DMS153 treated with DMSO at 0.1 percent for 48 hours (cell line): ENCODE results near the gene AP3B1.

Experiments
- DNase-seq: peaks from one replicate; lab custom pipeline; 2025; ENCODE audit not compliant: unreplicated experiment; lab: John Stamatoyannopoulos, UW

AP3B1 gene

DNA sequence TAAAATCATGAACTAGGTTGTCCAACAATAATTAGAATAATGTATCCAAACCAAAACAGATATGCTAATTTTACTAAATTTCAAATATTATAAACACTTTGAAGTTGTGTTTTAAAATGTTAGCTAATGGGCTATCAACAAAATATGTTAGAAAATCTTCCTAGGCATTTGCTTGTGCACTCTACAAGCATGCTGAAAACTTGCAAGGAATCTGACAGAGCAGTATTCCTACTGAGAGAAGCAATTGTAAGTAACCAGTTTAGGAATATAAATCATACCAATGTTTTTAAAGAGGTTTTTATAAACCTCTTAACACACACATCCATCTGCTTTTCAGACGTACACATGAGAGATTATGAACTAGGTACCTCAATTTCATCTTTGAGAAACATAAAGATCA is 289.9 kb downstream of the AP3B1 start:
- peak; percentile 62 for DNase-seq

DNA sequence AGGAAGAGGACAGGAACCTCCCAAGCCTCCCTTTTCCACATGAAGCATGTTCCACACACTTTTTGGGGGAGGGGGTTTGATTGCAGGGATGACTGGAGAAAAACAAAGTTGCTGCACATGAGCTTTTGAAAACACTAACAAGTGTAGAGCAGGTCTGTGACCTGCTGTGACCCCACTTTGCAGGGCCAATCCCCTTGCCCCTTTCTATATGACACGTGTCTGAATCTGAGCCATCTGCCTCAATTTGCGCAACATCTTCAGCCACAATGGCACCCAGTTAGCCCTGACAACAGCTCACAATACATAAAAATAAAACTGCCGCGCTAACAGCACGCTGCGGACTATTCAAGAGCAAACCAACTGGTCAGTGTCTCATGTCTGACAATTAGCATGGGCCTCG is 290.6 kb downstream of the AP3B1 start:
- DNase-seq = peak; percentile 58

DNA sequence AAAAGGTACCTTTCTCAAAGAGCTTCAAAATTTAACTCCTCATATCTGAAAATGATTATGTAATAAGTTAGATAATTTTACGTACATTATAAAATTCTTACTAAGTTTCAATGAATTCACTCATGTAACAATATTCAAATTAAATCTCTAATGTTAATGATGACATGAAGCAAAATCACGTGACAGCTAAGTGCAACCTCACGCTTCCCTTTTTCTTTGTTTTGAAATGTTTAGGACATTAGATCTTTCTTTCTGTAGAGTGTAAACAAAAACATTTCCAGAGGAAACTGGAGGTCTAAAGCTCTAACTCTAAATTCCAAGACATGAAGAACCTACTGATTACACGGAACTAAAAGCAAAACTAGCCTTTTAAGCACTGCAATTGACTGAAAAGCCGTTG is 291.0 kb downstream of the AP3B1 start:
- no peak for DNase-seq

DNA sequence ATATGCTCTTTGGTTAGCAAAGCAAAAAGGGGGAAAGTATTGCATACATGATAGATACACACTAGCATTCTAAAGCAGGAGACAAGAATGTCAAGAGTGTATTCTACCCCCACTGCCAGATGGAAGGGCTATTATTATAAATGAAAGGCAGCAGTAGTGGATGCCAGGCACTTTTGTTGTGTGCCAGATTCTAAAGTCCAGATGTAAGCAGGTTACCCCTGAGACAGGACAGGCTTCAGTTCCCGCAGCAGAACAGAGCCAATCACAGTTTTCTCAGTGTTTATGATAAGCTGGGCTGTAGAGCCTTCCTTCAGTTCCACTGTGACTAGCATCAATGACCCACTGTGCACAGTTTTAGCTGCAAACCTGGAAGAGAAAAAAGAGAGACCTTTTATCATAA is 291.8 kb downstream of the AP3B1 start:
- peak; percentile 15 for DNase-seq

DNA sequence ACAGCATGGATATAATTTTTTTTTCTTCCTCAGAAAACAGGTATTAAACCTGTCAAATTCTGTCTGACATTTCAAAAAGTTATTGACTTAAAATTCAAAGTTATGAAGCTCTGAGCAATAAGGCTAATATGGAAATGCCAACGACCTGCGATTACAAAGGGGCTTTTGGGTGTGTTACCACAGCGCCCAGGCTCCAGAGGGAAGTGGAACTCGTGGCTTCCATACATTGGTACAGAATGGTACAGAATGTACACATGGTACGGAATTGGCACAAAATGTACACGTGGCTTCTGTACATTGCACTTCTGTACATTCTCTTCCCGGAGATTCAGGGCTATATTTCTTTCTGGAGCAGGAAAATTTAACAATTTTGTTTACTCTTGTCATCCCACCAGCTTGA is 293.3 kb downstream of the AP3B1 start:
- DNase-seq = no peak

DNA sequence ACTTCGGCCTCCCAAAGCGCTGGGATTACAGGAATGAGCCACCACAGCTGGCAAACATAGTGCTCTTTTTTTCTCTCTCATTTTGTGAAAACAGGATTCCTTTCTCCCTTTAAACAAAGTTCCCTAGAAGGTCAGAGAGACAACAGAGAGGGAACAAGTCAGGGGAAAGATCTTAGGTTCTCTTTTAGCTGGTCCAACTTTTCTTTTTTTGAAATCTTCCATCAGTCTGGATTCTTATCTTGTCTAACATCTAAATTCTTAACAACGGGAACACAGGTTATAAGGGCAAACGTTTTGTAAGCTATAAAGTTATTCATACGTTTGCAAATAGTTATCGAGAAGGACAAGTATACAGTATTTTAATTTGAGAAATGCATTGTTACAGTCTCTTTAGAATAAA is 294.3 kb downstream of the AP3B1 start:
- DNase-seq = no peak

DNA sequence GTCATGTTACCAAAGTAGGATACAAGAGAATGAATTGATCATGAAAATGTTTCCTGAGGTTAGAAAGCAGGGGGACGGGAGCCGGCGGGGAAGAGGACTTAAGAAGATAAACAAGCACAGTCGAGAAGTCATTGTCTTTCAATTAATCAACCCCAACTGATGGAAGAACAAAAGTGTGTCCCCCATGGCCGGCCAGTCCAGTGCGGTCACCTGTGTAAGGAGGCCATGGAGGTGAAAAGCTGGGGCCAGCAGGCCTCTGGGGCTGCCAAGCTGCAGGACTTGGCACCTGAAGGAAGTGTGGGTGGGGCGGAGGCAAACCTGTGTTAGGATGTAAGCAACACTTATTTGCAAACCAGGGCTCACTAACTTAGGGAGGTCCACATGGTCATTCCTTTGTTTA is 295.1 kb downstream of the AP3B1 start:
- no peak for DNase-seq

DNA sequence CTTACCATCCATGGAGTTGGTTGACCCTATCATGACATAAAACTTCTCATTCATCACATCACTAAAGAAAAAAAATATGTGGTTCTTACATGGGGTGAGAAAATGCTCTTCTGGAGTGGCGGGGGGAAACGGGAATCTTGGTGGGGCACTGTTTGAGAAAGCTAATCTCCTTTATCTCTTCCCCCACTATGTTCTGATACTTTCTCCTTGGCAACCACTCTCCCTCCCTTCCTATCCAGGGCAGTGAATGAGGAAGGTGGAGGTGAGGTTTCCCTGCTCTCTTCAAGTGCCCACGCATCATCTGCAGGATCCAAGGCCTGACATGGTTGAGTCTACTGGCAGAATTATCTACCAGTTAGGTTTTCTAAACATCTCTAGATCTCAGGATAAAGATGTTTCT is 297.6 kb downstream of the AP3B1 start:
- no peak for DNase-seq

DNA sequence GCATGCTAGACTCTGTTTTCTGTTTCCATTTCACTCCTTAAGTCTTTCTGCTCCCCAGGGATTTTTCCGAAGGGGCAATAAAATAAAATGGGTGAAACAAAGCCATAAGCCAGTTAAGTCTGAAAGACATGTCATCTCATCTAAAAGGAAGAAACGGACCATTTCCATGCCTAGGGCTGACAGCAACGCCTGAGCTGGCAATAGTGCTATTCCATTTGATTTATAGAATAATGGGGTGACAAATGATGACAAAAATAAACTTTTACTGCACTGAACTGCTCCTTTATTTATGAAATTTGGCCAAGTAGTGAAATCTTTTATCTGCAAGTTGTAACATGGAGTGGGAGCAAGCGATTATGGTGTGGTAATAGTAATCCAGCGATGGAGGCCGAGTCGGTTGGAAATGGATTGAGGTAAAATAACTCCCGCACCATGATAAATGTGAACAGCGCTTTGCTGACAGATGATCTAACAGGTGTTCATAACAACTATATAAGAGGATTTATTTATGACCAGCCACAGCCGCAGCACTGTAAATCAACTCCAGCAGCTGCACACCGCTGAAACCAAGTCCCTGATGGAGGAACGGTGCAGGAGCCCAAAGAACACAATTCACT is 298.6 kb downstream of the AP3B1 start:
- no peak for DNase-seq

DNA sequence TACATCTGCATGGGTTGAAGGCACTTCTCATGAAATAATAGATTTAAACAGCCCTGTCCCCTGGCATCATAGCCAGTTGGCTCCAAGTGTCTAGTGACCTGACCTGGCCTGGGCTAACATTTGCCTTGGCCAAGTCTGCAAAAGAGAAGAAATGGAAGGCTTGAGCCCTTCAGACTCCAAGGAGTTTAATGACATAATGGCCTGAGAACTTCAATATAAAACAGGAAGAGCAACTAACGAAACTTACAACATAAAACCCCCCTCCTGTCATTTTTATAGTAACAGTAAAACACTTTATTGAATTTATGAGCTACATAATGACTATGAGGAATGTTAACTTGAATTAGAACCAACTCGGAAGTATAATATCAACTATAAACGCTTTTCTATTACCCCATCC is 299.6 kb downstream of the AP3B1 start:
- peak; percentile 8 for DNase-seq

DNA sequence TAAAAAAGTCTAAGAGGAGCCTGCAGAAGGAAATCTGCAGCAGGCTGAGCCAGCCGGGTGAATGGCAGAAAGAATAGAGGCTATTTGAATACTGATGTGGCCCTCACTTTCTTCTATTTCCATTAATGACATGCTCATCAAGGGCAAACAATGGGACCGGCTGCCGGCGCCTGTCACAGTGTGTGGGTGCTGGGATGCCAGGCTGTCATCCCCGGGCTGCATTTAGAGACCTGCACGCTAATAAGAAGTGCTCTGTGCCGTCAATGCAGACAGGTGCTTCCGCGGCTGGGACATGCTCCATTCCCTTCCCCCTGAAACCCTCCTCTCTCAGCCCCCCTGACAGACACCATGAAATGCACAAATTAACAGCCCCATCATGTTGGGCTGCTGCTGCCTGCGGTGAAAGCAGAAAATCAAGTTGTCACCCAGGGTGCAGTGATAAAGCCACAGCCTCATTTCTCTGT is 300.6 kb downstream of the AP3B1 start:
- DNase-seq = peak; percentile 45

DNA sequence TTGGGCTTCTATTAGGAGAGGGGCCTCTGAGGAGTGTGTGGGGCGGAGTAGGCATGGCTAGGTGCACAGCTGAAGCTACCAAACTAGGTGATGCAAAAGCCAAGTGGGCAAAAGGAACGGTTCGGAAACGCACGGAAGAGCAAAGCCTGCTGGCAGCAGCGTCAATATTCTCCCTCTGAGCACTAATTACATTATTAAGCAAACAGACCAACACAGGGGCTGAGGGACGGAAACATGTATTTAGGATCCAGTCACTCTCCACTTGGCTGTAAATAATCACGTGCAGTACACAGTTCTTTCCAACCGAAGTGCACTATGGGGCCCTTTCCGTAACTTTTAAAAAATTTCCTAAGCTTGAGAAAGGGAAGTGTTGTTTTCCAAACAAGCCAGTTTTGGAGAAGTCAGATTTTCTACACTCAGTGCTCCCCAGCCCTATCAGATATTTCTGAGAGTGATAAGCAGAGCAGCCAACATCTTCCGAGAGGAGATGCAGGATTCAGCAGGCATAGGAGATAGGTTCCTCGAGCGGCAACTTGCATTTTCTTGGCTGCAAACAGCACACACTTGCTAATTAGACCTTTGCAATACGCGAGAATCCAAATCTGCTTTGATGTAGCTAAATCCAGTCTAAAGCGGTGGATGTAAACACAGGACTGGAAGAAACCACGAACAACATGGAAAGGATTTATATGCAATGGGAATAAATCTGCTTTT is 301.2 kb downstream of the AP3B1 start:
- DNase-seq = peak; percentile 57

DNA sequence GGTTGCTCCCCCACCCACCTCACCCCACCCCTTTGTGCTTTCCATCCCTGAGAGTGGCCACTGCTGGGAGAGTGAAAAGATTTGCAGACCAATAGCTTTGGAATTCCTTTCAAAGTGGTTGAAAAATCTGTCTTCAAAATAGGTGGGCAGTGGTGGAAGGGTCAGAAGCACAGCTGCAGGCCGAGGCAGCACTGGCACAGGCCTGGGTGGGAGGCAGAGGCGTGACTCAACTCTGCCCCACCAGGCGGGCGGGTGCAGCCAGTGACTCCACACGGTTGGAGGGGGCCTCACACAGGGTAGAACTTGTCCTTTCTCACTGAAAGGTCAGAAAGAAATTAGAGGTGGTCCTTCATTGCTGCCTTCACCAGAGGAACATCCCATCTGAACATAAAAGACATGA is 303.4 kb downstream of the AP3B1 start:
- DNase-seq = no peak

DNA sequence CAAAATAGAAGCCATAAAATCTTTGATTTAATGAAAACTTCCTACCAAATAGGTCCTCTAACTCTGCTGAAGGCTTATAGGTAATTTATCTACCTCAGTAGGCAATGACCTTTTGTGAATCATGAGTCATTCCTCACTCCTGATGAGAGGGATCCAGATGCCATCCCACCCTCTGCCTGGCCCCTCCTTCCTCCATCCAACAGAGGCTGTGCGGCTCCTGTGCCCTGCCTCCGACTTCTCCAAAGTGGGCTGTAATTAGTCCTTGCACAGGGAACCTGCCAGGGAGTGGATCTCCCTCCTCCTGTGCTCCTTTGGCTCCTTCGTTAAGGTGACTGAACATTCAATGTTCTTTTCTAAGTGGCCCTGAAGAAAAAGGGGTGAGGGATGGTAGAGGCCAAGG is 304.5 kb downstream of the AP3B1 start:
- no peak for DNase-seq

DNA sequence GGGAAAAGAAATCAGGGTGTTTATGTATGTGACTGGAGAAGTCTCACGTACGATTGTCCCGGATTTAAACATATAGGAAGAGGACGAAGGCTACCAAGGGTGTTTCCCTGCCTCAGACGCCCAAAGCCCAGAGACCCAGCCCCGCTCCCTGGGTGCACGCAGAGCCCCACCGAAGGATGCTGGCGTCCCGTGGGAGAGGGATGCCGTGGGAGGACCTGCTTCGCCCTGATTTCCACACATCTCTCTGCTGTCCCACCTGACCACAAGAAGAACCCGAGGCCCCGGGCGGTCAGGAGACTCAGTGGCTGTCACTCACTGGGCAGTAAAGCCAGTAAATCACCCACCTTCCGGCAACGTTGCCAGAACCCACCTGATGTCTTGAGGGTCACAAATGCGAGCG is 306.5 kb downstream of the AP3B1 start:
- no peak for DNase-seq

DNA sequence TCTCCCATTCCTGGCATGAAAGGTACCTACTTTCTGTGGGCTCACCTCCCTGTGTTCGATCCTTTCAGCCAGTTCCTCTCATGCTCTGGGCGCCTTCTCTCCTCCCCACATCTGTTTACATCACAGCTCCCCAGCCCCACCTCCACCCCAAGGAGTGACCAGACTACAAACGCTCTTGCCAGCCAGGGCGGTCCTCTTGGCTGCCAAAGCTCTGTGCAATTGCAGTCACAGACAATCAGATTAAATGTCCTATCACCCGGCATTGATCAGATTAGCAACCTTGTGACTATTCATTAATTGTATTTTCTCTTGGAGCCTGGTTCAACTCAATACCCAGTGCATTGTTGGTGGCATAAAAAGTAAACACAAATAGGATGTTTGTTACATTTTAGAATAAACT is 307.2 kb downstream of the AP3B1 start:
- DNase-seq = no peak

DNA sequence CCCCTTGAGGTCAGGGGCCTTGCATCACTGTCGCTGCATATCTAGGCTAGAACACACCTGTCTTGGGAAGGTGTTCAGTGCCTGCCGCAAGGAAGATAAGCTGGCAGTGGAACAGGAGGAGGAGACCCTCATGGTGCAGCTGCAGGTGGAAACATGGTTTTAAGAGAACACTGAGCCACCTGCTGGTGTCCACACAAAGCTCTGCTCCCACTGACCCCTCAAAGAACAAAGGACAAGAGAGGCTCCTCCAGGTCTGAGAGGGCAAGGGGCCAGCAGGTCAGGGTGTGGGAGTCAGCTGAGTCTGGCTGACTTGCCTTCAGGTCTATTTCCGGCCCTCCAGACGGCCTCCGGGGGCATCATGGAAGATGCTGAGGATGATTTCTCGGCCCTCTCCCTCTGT is 308.2 kb downstream of the AP3B1 start:
- no peak for DNase-seq

DNA sequence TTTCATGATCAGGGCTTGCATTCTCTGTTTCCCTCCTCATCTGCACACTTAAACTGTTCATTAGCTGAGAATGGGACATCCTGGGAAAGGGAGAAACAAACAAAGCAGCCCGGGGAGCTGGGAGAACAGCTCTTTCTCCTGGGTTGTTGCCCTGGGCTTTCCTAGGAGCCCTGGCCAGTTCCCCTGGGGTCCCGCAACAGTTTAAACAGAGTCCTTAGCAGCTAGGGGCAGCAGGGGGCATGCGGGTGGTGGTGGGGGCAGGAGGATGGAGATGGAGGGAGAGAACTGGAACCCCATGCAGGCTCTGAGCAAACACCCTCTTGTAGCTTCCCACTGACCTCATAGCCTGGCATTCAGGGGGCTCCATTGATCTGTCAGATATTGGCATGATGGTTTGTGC is 309.3 kb downstream of the AP3B1 start:
- no peak for DNase-seq

DNA sequence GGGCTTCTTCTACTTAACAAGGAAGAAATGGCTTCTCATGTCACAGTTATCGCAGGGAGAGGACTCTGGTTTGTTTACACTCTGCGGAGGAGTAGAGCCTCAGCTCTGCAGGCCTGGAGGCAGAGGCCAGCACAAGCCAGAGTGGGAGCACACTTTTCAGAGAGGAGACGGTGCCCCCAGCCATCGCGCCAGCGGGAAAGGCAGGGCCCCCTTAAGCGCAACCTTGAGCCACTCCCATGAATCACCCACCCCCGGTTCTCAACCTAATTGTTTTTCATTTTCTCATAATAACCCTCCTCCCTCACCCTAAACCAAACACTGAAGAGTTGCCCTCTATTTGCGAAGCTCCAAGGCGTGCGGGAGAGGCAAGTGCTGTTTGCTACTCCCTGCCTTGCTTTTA is 309.9 kb downstream of the AP3B1 start:
- no peak for DNase-seq

DNA sequence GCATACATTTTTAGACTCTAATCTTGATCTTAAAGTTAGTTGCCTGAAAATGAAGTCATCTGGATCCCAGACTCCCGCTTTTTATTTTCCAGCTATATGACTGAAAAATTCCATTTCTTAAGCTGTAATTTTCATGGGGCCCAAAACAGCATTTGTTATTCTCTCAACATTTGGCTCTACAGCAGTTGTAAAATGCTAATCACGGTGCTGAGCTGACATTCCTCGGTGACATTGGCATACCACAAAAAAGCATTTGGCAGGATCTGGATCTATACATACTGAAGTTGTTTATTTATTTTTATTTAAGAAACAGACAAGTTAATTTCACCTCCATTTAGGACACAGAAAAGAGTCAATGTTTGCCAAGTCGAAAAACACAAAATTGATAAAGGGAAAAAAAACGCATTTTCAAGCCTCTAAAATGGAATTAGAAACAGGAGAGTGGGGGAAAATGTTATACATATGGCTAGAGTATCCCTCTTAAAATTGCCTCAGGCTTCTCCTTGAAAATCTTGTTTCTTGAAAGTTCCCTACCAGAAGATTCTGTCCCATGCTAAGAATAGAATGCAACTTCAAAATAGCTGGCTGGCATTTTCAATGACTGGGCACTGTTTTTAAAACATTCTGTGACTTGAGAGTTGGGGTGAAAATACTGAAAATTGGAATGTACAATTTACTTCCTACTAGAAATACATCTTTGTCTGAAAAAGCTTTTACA is 310.9 kb downstream of the AP3B1 start:
- DNase-seq = no peak

DNA sequence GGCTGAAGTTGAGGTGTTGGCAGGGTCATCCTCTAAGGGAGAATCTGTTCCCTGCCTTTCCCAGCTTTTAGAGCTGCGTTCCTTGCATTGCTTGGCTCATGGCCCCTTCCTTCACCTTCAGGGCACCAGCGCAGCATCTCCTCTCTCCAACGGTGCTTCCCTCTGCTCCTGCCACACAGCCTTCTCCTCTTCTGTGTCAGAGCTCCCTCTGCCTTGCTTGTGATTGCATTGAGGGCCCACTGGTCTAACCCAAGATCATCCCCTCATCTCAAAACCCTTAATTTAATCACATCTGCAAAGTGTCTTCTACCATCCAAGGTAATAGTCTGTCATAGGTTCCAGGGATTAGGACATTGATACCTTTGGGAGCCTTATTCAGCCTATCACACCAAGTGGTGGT is 312.7 kb downstream of the AP3B1 start:
- no peak for DNase-seq

DNA sequence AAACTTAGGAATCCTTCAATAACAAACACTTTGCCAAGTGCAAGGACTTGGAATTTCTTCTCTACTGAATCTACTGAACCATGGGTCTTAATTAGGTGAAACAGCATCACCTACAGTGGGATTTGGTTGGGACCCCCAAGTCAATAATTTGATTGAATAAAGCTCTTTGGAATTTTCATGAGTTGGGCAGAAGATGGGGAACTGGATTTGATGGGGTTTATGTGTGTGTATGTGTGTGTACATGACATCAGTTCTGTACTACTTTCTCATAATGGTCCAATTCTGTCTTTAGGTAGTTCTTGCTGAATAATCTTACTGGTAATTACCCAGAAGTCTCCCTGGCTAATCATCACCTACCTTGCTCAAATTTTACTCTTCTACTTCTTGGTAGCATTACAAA is 319.9 kb downstream of the AP3B1 start:
- no peak for DNase-seq
